GM19324 (cell line): ENCODE data around the gene PRIMPOL.
A peak's percentile ranks its signal among the peaks of the same experiment; 100 is the strongest.
"Not testable (repeated sequence)": the region's sequence is repeated elsewhere in the genome, so short reads cannot be mapped to it uniquely, and the experiment has no call there.

Source experiments
- ATAC-seq: cut with Tn5 transposase; IDR thresholded peaks from one replicate; pipeline ENCODE4 v1.9.1; 2021; ENCODE audit warnings: mild to moderate bottlenecking, moderate library complexity; ENCODE audit not compliant: unreplicated experiment, low FRiP score

PRIMPOL gene, protein sequence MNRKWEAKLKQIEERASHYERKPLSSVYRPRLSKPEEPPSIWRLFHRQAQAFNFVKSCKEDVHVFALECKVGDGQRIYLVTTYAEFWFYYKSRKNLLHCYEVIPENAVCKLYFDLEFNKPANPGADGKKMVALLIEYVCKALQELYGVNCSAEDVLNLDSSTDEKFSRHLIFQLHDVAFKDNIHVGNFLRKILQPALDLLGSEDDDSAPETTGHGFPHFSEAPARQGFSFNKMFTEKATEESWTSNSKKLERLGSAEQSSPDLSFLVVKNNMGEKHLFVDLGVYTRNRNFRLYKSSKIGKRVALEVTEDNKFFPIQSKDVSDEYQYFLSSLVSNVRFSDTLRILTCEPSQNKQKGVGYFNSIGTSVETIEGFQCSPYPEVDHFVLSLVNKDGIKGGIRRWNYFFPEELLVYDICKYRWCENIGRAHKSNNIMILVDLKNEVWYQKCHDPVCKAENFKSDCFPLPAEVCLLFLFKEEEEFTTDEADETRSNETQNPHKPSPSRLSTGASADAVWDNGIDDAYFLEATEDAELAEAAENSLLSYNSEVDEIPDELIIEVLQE

GRCh38 chr4:184649026-184649970, at the start of gene PRIMPOL, which contains the start of gene CASP3:
Gene PRIMPOL, plus strand, starts transcription at chr4:184649738. Its CDS starts 7,403 bp downstream, at chr4:184657141.
Gene CASP3, minus strand, starts transcription at chr4:184649447. Its CDS starts 10,994 bp downstream, at chr4:184638453.
- ATAC-seq: peak; percentile 88

- not testable (repeated sequence) for ATAC-seq
Observed at GRCh38 chr4:184600982-184601381, 48.6 kb upstream of the PRIMPOL start.

DNA sequence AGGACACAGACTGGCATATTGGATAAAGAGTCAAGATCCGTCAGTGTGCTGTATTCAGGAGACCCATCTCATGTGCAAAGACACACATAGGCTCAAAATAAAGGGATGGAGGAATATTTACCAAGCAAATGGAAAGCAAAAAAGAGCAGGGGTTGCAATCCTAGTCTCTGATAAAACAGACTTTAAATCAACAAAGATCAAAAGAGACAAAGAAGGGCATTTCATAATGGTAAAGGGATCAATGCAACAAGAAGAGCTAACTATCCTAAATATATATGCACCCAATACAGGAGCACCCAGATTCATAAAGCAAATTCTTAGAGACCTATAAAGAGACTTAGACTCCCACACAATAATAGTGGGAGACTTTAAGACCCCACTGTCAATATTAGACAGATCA, 46.7 kb upstream of the PRIMPOL start:
- not testable (repeated sequence) for ATAC-seq

- ATAC-seq: not testable (repeated sequence)
Observed at GRCh38 chr4:184607429-184607828, 42.1 kb upstream of the PRIMPOL start.

- ATAC-seq: no peak
Observed at GRCh38 chr4:184612074-184612473, 37.5 kb upstream of the PRIMPOL start.

- no peak for ATAC-seq
Observed at GRCh38 chr4:184613405-184613804, 36.1 kb upstream of the PRIMPOL start.

GRCh38 chr4:184614509-184614908, 35.0 kb upstream of the PRIMPOL start:
- ATAC-seq: no peak

- not testable (repeated sequence) for ATAC-seq
Observed at GRCh38 chr4:184616168-184616567, 33.4 kb upstream of the PRIMPOL start.

- ATAC-seq: peak; percentile 88
Observed at GRCh38 chr4:184616633-184617551, 32.6 kb upstream of the PRIMPOL start.

- ATAC-seq: no peak
Observed at GRCh38 chr4:184617600-184618196, 31.8 kb upstream of the PRIMPOL start.

- ATAC-seq: no peak
Observed at GRCh38 chr4:184620212-184620867, 29.2 kb upstream of the PRIMPOL start.

- no peak for ATAC-seq
Observed at GRCh38 chr4:184621518-184621917, 28.0 kb upstream of the PRIMPOL start.

- ATAC-seq: not testable (repeated sequence)
Observed at GRCh38 chr4:184624504-184624903, 25.0 kb upstream of the PRIMPOL start.

DNA sequence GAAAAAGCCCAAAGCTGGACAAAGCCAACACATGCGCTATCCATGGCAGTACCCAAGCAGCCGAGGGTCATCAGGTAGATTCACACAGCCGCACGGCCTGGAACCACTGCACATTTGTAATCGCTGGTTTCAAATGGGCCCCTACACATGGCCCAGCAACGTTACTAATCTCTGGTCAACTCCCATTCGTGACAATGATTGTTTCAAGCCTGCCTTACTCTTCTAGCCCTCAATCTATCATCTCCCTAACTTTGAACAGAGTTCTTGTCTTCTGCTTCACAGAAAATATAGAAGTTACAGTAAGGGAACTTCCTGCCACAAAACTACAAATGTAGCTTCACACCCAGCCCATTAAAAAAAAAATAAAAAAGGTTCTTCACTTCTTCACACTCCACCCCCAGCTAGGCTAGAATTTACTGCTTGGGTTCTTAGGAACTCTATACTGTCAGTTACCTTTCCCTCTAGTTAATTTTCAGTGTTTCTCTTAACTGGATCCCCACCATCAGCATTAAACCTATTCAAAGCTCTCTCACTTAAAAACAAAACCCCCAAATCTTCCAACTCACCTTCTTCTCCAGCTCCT, 24.5 kb upstream of the PRIMPOL start:
- ATAC-seq: no peak

DNA sequence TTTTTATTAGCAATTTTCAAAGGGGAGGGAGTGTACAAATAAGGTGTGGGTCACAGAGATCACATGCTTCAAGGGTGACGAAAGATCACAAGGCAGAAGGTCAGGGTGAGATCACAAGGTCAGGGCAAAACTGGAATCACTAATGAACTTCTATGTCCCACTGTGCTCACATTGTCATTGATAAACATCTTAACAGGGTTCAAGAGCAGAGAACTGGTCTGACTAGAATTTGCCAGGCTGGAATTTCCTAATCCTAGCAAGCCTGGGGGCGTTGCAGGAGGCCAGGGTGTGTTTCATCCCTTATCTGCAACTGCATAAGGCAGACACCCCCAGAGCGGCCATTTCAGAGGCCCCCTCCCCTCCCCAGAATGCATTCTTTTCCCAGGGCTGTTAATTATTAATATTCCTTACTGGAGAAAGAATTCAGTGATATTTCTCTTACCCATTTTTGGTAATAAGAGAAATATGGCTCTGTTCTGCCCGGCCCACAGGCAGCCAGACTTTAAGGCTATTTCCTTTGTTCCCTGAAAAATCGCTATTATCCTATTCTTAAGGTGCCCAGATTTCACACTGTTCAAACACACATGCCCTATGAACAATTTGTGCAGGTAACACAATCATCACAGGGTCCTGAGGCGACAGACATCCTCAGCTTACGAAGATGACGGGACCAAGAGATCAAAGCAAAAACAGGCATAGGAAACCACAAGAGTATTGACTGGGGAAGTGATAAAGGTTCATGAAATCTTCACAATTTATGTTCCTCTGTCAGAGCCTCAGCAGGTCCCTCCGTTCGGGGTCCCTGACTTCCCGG, 23.5 kb upstream of the PRIMPOL start:
- not testable (repeated sequence) for ATAC-seq

DNA sequence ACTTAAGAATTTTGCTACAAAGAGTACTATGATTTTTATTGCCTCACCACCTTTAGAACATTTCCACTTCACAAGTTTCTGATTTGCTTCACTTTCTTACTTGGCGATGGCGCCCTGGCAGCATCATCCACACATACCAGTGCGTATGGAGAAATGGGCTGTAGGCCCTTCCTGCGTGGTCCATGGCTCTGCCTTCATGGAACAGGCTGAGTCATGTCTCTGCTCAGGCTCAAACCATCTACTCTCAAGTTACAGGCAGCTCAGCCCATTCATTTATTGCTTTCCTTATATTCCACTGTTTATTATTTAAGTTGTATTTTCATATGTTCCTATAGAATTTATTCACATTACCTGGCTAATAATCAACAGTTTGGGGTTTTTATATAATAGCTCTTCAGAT, 21.4 kb upstream of the PRIMPOL start:
- no peak for ATAC-seq

GRCh38 chr4:184632842-184633241, 16.7 kb upstream of the PRIMPOL start:
- ATAC-seq: no peak

DNA sequence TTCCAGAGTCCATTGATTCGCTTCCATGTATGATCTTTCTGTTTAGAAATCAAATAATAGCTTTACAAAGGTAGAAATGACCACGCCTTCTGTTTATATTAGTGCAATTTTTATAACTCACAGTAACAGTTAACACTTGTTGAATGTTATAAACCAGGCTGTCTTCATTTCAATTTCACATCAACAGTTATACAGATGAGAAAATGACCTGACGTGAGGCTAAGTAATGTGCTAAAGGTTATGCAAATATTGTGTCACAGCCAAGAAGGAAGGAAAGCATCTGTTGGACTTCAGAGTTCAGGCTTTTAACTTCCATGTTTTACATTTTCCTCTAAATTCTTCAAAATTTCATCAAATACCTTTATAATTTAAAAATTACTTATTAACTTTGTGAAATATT, 14.2 kb upstream of the PRIMPOL start:
- no peak for ATAC-seq
